ENCODE results near the gene ADD2.

ADD2 gene

DNA sequence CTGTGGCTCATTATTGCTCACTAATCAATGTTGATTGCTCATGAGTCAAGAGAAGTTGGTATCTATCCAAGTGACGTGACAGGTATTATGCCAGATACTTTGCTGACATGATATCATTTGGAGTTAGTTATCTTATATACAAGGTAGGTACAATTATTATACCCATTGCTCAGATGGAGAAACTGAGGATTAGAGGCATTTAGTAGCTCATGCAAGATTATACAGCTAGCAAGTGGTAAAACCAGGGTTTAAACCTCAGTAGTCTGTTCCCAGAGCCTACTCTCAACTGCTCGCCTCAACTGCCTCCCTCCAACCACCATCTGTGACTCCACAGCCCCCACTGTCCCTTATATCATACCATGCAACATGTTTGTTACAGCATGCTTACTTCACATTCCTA lies 16.3 kb upstream of the ADD2 start:
- DNase-seq (ENCODE audit: low read depth), result no peak

- no peak for DNase-seq (ENCODE audit: low read depth)
These were observed 12.0 kb upstream of the ADD2 start for GRCh38 chr2:70779911-70780545.

GRCh38 chr2:70779491-70779890 lies 11.5 kb upstream of the ADD2 start:
- DNase-seq (ENCODE audit: low read depth), result no peak

GRCh38 chr2:70778676-70779075 lies 10.7 kb upstream of the ADD2 start:
- no peak for DNase-seq (ENCODE audit: low read depth)

GRCh38 chr2:70777450-70777849 lies 9.4 kb upstream of the ADD2 start:
- DNase-seq (ENCODE audit: low read depth), result no peak

- no peak for DNase-seq (ENCODE audit: low read depth)
These were observed 8.3 kb upstream of the ADD2 start for GRCh38 chr2:70776266-70776665.

GRCh38 chr2:70775141-70775540 lies 7.1 kb upstream of the ADD2 start:
- no peak for DNase-seq (ENCODE audit: low read depth)

DNA sequence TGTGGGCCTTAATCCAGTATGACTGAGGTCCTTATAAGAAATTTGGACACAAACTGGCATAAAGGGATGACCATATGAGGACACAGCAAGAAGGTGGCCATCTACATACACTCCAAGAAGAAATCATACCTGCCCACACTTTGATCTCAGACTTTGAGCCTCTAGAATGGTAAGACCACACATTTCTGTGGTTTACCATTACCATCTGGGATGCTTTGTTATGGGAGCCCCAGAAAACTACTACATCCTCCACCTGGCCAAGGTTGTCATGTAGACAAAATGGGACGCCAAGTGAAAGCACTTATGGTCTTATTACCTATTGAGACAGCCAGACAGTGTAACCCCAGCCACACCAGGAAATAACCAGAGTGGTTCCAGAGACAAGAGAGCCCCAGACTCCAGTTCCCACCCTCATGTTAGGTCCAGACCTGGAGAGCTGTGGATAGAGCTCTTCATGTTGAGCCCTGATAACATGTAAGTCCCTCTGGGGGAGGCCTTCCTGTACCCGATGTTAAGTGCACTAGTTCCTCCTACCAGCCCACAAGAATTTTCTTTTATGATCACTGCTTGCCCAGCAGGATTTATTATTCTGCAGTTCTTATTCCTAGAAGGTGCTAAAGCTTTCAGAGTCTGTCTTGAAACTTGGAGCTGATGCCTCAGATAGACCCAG lies 4.6 kb upstream of the ADD2 start:
- DNase-seq (ENCODE audit: low read depth), result no peak

DNA sequence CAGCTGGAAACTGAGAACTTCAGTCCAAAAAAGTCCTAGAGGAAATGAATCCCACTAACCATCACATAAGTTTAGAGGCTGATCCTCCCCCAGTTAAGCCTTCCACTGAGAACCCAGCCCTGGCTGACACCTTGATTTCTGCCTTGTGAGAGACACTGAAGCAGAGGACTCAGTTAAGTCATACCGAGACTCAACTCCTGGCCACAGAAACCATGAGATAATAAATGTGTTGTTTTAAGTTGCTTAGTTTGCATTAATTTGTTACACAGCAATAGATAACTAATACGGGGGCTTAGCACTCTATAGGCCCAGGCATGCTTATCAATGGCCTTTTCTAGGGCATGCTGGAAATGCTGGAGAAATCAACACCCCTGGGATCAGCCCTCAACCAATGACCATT lies 3.4 kb upstream of the ADD2 start:
- DNase-seq (ENCODE audit: low read depth), result no peak

DNA sequence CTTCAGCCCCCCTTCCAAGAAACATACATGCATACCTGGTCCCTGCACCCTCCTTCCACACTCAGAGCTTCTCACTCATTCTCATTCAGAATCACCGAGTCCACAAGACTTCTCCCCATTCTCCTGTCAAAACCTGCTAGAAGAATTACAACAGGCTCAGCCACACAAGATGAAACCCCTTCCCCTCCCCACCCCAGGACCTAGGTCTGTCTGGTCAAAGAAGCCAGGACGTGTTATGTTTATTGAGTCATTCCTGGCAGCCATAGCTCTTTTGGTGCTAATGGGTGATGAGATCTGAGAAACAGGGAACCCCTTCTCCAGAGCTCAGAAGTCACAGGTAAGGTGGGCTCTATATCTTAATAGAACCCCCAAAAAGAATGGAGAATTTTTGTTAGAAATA lies 1.4 kb upstream of the ADD2 start:
- no peak for DNase-seq (ENCODE audit: low read depth)

GRCh38 chr2:70768590-70769085 lies 638 bp upstream of the ADD2 start:
- DNase-seq (ENCODE audit: low read depth), result no peak

GRCh38 chr2:70767079-70767698 lies 811 bp downstream of the ADD2 start:
- DNase-seq (ENCODE audit: low read depth), result no peak

- no peak for DNase-seq (ENCODE audit: low read depth)
These were observed 1.5 kb downstream of the ADD2 start for GRCh38 chr2:70766357-70767078.

DNA sequence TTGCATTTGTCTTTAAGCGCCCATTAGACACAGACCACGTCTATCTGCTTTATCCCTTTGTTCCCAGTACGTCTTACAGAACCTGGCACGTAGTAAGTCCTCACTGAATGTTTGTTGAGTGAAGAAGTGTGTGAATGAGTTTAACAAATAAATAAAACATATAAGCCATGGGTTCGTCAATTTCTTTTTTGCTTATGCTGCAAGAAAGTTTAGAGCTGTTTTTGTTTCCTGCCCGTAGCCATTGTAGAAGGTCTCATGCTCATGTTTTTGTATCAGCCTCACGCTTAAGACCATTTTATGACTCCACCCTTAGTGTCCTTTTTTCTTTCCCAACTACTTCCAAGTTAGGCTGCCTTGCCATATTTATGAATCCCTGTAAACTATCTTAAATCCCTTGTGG lies 2.5 kb downstream of the ADD2 start:
- DNase-seq (ENCODE audit: low read depth), result no peak

- DNase-seq (ENCODE audit: low read depth), result no peak
These were observed 8.6 kb downstream of the ADD2 start for GRCh38 chr2:70759446-70759845.

GRCh38 chr2:70757966-70758365 lies 10.0 kb downstream of the ADD2 start:
- no peak for DNase-seq (ENCODE audit: low read depth)

DNA sequence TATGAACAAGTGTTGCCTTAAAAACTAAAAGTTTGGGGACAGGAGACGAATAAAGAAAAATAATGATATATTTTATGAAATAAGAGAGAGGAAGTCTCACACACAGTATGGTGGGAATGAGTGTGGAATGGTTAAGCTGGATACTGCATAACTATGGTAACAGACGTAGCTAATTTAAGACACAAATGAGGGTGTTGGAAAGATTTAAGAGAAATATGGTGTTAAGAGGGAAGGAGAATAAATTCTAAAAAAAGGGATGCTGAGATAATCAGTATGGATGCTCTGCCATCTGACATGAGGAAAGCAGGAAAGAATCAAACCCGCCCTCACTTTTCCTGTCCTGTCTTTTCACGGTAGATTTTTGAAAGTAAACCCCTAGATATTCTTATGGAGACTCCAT lies 10.6 kb downstream of the ADD2 start:
- no peak for DNase-seq (ENCODE audit: low read depth)

DNA sequence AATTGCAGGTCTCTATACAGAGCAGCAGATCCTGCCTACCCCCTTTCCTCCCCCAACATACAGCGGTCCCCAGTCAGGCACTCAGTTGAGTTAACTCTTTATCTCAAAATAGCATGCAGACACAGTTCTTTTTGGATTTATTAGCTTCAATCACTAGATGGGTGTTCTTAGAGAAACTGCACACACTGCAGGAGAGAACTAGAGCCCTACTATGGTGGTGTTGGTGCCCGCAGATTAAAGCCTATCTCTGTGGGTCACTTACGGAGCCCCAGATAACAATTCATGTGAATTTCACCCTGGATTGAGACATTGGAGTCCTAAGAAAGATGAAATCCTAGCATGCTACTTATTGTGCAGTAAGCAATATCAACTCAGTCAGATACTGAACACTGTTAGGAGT lies 11.9 kb downstream of the ADD2 start:
- no peak for DNase-seq (ENCODE audit: low read depth)

DNA sequence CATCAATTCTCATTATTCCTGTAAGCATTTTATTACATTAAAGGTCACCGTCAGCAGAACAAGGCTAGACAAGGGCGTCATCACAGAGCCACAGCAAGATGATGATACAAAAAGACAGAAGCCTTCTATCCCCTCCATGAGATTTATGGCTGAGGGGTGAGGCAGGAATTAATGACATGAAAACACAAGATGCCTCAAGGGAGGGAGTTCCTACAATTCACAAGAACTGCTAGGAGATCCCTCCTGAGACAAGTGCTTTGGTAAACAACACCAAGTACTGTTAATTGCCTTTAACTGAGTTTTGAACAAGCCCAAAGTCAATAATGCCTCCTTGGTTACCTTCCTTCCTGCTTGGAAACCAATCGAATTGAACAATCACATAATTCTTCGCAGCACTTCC lies 14.1 kb downstream of the ADD2 start:
- DNase-seq (ENCODE audit: low read depth), result no peak

- no peak for DNase-seq (ENCODE audit: low read depth)
These were observed 15.0 kb downstream of the ADD2 start for GRCh38 chr2:70753031-70753430.

GRCh38 chr2:70752396-70752795 lies 15.6 kb downstream of the ADD2 start:
- no peak for DNase-seq (ENCODE audit: low read depth)

GRCh38 chr2:70751881-70752280 lies 16.1 kb downstream of the ADD2 start:
- DNase-seq (ENCODE audit: low read depth), result no peak

- no peak for DNase-seq (ENCODE audit: low read depth)
These were observed 17.7 kb downstream of the ADD2 start for GRCh38 chr2:70750320-70750719.

All from stimulated activated CD8-positive, alpha-beta memory T cell treated with anti-CD3 and anti-CD28 coated beads, Interleukin-15, amount 100 ng/mL, for 1 hour (primary cell).